ENCODE results near the gene SMARCD3.

GRCh38 chr7:151201751-151202150 lies 46.7 kb downstream of the SMARCD3 start:
- TF ChIP-seq POLR2AphosphoS5 (IDR thresholded peaks at IDR 0.05; ENCODE audit: low read depth, low read length) (no peak), POLR2A (IDR thresholded peaks at IDR 0.05; ENCODE audit: low read depth, low read length) (no peak), TAF1 (IDR thresholded peaks at IDR 0.05; ENCODE audit: low read depth, low read length) (no peak), POU2F2 (IDR thresholded peaks at IDR 0.05; ENCODE audit: low read depth, low read length) (no peak), SPI1 (IDR thresholded peaks at IDR 0.05; ENCODE audit: low read depth, low read length) (no peak)

Measured in GM12891 (cell line).